A549 treated with ZK216348 at 1 μM for 4 hours (cell line): ENCODE results near the gene PPP1R14D. TPM values are rescaled to one million over a fixed set of nuclear protein-coding genes. Genes with fewer than 3 reads are reported as not detected.

ENCODE experiments used
- total RNA-seq: library from RNA; stranded (reverse); fragments of 200-300 nt; extraction: Qiagen RNA extraction; gene quantifications from 5 replicates; pipeline ENCODE4 v1.2.3, GENCODE V29; 2022; ENCODE audit warnings: low read depth

PPP1R14D gene
- total RNA-seq, result 0.24 to 0.41 TPM in 2 of 5 replicates, not detected in the others

GRCh38 chr15:40828447-40829036 lies at the start of gene PPP1R14D:
Gene PPP1R14D, minus strand, starts transcription at chr15:40828708. Its CDS starts 67 bp downstream, at chr15:40828641.

GRCh38 chr15:40873694-40874561 lies 45.4 kb upstream of the PPP1R14D start, which contains the start of gene RHOV:
Gene RHOV, minus strand, starts transcription at chr15:40874234. Its CDS starts 95 bp downstream, at chr15:40874139.

GRCh38 chr15:40843885-40844695 lies 15.6 kb upstream of the PPP1R14D start, which contains the start of gene SPINT1:
Gene SPINT1, plus strand, starts transcription at chr15:40844048. Its CDS starts 507 bp downstream, at chr15:40844555.

GRCh38 chr15:40807028-40807887 lies 21.2 kb downstream of the PPP1R14D start, which contains the start of the genes DNAJC17 and ZFYVE19:
Gene DNAJC17, minus strand, starts transcription at chr15:40807473. Its CDS starts 27 bp downstream, at chr15:40807446.
Gene ZFYVE19, plus strand, starts transcription at chr15:40807089. Its CDS starts 501 bp downstream, at chr15:40807590.

GRCh38 chr15:40769274-40770146 lies 59.0 kb downstream of the PPP1R14D start, which contains the start of gene C15orf62:
Gene C15orf62, plus strand, starts transcription at chr15:40769980. Its CDS starts 516 bp downstream, at chr15:40770496.

Other genes starting within 250 kb of the PPP1R14D start
- 3.8 to 8.3 TPM (median 6.8 TPM) in 5 replicates for gene KNL1, start 234.5 kb downstream of the PPP1R14D start, total RNA-seq
- 17.8 to 23.9 TPM (median 18.4 TPM) in 5 replicates for gene RAD51, start 133.5 kb downstream of the PPP1R14D start, total RNA-seq
- 19.7 to 24.4 TPM (median 23.3 TPM) in 5 replicates for gene RMDN3, start 73.5 kb downstream of the PPP1R14D start, total RNA-seq
- gene GCHFR, start 64.6 kb downstream of the PPP1R14D start, total RNA-seq, result 5.7 to 8.8 TPM (median 7.0 TPM) in 5 replicates
- 0.06 to 0.16 TPM (median 0.10 TPM) in 4 of 5 replicates, not detected in the other for gene C15orf62, start 58.7 kb downstream of the PPP1R14D start, total RNA-seq
- 11.6 to 20.5 TPM (median 16.4 TPM) in 5 replicates for gene ZFYVE19, start 21.6 kb downstream of the PPP1R14D start, total RNA-seq
- gene DNAJC17, start 21.2 kb downstream of the PPP1R14D start, total RNA-seq, result 21.9 to 31.5 TPM (median 24.8 TPM) in 5 replicates
- gene SPINT1, start 15.3 kb upstream of the PPP1R14D start, total RNA-seq, result 0.66 to 1.5 TPM (median 1.1 TPM) in 5 replicates
- 4.7 to 6.1 TPM (median 5.1 TPM) in 5 replicates for gene RHOV, start 45.5 kb upstream of the PPP1R14D start, total RNA-seq
- gene VPS18, start 65.7 kb upstream of the PPP1R14D start, total RNA-seq, result 14.9 to 26.0 TPM (median 23.0 TPM) in 5 replicates
- 0.84 to 1.2 TPM (median 1.1 TPM) in 5 replicates for gene DLL4, start 100.6 kb upstream of the PPP1R14D start, total RNA-seq
- gene CHAC1, start 124.8 kb upstream of the PPP1R14D start, total RNA-seq, result 4.3 to 8.5 TPM (median 6.2 TPM) in 5 replicates